HL-60 (cell line): ENCODE measurements around the gene NEGR1.

Experiments used
- GABPA ChIP-seq: IDR thresholded peaks from 2 replicates; pipeline ENCODE4 v1.6.1; 2012; ENCODE audit warnings: low read depth
- POLR2AphosphoS5 ChIP-seq: IDR thresholded peaks from 2 replicates; pipeline ENCODE4 v1.6.1; 2012; ENCODE audit warnings: low read depth
- TF ChIP-seq, protein P1 (sequence below): IDR thresholded peaks from one replicate; pipeline ENCODE4 v1.5.1; 2011; ENCODE audit warnings: low read length, control low read depth, inconsistent platforms; ENCODE audit not compliant: insufficient read depth
- TF ChIP-seq, protein P2 (sequence below): IDR thresholded peaks from 2 replicates; pipeline ENCODE4 v1.6.1; 2012; ENCODE audit warnings: low read depth; ENCODE audit not compliant: insufficient replicate concordance

DNA sequence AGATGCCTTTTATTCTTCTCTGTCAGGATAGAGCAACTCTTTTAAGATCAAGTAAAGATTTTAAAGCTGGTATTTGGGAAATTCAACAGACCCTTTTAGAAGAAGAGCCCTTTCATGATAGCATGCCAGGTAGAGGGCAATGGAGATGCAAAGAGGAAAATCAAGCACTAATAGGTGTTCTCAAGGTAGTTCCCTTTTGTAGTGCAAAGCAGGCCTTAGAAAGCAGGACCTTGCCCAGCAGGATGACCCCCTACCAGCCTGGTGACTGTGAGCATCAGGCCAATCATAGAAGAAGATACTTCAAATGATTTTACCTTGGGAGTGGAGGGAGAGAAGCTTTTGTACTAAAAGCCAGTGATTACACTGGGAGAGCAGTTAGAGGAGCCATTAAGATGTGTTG, 820.1 kb downstream of the NEGR1 start:
- TF ChIP-seq POLR2AphosphoS5 = no peak
- TF ChIP-seq, protein P1, sequence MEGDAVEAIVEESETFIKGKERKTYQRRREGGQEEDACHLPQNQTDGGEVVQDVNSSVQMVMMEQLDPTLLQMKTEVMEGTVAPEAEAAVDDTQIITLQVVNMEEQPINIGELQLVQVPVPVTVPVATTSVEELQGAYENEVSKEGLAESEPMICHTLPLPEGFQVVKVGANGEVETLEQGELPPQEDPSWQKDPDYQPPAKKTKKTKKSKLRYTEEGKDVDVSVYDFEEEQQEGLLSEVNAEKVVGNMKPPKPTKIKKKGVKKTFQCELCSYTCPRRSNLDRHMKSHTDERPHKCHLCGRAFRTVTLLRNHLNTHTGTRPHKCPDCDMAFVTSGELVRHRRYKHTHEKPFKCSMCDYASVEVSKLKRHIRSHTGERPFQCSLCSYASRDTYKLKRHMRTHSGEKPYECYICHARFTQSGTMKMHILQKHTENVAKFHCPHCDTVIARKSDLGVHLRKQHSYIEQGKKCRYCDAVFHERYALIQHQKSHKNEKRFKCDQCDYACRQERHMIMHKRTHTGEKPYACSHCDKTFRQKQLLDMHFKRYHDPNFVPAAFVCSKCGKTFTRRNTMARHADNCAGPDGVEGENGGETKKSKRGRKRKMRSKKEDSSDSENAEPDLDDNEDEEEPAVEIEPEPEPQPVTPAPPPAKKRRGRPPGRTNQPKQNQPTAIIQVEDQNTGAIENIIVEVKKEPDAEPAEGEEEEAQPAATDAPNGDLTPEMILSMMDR = no peak
- TF ChIP-seq, protein P2, sequence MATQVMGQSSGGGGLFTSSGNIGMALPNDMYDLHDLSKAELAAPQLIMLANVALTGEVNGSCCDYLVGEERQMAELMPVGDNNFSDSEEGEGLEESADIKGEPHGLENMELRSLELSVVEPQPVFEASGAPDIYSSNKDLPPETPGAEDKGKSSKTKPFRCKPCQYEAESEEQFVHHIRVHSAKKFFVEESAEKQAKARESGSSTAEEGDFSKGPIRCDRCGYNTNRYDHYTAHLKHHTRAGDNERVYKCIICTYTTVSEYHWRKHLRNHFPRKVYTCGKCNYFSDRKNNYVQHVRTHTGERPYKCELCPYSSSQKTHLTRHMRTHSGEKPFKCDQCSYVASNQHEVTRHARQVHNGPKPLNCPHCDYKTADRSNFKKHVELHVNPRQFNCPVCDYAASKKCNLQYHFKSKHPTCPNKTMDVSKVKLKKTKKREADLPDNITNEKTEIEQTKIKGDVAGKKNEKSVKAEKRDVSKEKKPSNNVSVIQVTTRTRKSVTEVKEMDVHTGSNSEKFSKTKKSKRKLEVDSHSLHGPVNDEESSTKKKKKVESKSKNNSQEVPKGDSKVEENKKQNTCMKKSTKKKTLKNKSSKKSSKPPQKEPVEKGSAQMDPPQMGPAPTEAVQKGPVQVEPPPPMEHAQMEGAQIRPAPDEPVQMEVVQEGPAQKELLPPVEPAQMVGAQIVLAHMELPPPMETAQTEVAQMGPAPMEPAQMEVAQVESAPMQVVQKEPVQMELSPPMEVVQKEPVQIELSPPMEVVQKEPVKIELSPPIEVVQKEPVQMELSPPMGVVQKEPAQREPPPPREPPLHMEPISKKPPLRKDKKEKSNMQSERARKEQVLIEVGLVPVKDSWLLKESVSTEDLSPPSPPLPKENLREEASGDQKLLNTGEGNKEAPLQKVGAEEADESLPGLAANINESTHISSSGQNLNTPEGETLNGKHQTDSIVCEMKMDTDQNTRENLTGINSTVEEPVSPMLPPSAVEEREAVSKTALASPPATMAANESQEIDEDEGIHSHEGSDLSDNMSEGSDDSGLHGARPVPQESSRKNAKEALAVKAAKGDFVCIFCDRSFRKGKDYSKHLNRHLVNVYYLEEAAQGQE = no peak
- no peak for TF ChIP-seq GABPA
